HepG2 (cell line): ENCODE data around the gene ZBTB46. TPM values are rescaled to one million over a fixed set of nuclear protein-coding genes. Genes with fewer than 3 reads are reported as not detected.
A peak's percentile ranks its signal among the peaks of the same experiment; 100 is the strongest.

ENCODE experiments used
- ASH2L ChIP-seq: fragments of 300-600, 200-600 bp; sonication (generic); IDR thresholded peaks from 2 replicates; pipeline ENCODE4 v1.7.0; 2017; ENCODE audit warnings: low read depth, mild to moderate bottlenecking, moderate library complexity, mixed read lengths, low read length; ENCODE audit not compliant: insufficient read length
- BHLHE40 ChIP-seq: IDR thresholded peaks from 2 replicates; pipeline ENCODE4 v1.6.1; 2011; ENCODE audit warnings: low read length, improper control_type of control experiment
- GATAD2A ChIP-seq: IDR thresholded peaks from 2 replicates; pipeline ENCODE4 v1.6.1; 2016
- ZBTB38 ChIP-seq: sonication (generic); formaldehyde crosslinking; IDR thresholded peaks from 2 replicates; pipeline ENCODE4 v1.5.1; 2020; ENCODE audit warnings: mild to moderate bottlenecking, missing genetic modification reagents
- ZNF296 ChIP-seq: sonication (generic); formaldehyde crosslinking; conservative IDR thresholded peaks from 2 replicates; pipeline ENCODE4 v1.5.0; 2020; ENCODE audit warnings: mild to moderate bottlenecking, missing genetic modification reagents
- ZNF33B ChIP-seq: sonication (generic); formaldehyde crosslinking; IDR thresholded peaks from 2 replicates; pipeline ENCODE4 v1.5.1; 2020; ENCODE audit warnings: mild to moderate bottlenecking, missing genetic modification reagents
- ZNF382 ChIP-seq: sonication (generic); formaldehyde crosslinking; IDR thresholded peaks from 2 replicates; pipeline ENCODE4 v1.5.0; 2020; ENCODE audit warnings: missing genetic modification reagents, mild to moderate bottlenecking, borderline replicate concordance
- ZNF572 ChIP-seq: sonication (generic); formaldehyde crosslinking; IDR thresholded peaks from 2 replicates; pipeline ENCODE4 v1.5.1; 2020; ENCODE audit warnings: mild to moderate bottlenecking, missing genetic modification reagents
- ZSCAN9 ChIP-seq: IDR thresholded peaks from 2 replicates; pipeline ENCODE4 v1.6.1; 2016; ENCODE audit warnings: borderline replicate concordance
- polyA plus RNA-seq, 8 experiments: library from polyadenylated mRNA; depleted of rRNA in 3 of 8; stranded (reverse) in 7 of 8; unstranded in 1 of 8; fragments of >200 nt; fragmentation: Illumina TruSeq in 4 of 8; extraction: Trizol in 4 of 8; gene quantifications; 2 replicates each; pipeline versions ENCODE4 v1.2.1 to v1.2.3, GENCODE V29; 2011 to 2016; ENCODE audit warnings: low read depth in 4 of 8, missing spikeins in 1 of 8, mixed read lengths in 1 of 8; ENCODE audit not compliant: insufficient read depth in 1 of 8
- total RNA-seq, 5 experiments: library from RNA; depleted of rRNA; stranded (reverse); fragments of >200 nt; fragmentation: Illumina TruSeq; extraction: Trizol; gene quantifications; 2 replicates each; pipeline ENCODE4 v1.2.3, GENCODE V29; 2016; ENCODE audit warnings: low read depth in 1 of 5
- TF ChIP-seq, protein P1 (sequence below): sonication (generic); formaldehyde crosslinking; conservative IDR thresholded peaks from 2 replicates; pipeline ENCODE4 v1.4.0; 2020; ENCODE audit warnings: missing genetic modification reagents
- TF ChIP-seq, protein P2 (sequence below): sonication (generic); formaldehyde crosslinking; IDR thresholded peaks from 2 replicates; pipeline ENCODE4 v1.5.0; 2020; ENCODE audit warnings: mild to moderate bottlenecking, missing genetic modification reagents, borderline replicate concordance
- TF ChIP-seq, protein P3 (sequence below): sonication (generic); formaldehyde crosslinking; IDR thresholded peaks from 2 replicates; pipeline ENCODE4 v1.4.0; 2020; ENCODE audit warnings: low read depth, missing genetic modification reagents

Gene ZBTB46
- total and polyA plus RNA-seq, 2 of the 13 experiments (the other 11 are each of a cell fraction or from before 2014, with no cell fraction given) = 1.6 to 13.5 TPM

DNA sequence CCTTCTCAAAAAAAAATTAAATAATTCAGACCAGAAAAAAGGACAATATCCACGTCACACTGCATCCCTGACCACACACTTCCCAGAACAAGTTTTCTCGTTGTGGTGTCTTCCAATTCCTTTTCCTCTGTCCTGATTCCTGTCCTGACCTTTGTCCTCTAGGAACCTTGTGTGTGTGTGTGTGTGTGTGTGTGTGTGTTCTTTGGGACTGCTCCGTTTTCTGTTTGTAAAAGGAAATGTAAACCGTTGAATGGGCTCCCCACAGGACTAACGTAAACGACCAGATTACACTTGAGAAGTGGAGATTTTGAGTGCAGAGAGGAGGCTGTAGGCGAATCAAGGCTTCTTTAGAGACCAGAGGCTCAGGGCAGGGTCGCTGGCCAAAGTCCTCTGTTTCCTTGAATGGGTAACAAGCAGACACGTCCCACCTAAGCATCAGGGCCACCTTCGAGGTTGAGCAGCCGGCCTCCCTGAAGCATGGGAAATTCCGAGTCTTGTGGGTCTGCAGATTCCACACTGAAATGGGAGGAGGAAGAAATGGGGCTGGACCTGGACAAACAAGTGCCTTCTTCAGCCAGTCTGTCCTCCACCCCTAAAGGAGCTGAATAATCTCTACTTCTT, 7.3 kb downstream of the ZBTB46 start (continued):
- TF ChIP-seq ZNF33B (CRISPR knock-in tag) (no peak), ZNF296 (no peak), ZSCAN9 (CRISPR knock-in tag) (no peak), BHLHE40 (no peak), ZNF382 (no peak), ZBTB38 (CRISPR knock-in tag) (no peak), ASH2L (no peak), GATAD2A (peak; percentile 64), ZNF572 (CRISPR knock-in tag) (no peak)
- TF ChIP-seq, protein P1, sequence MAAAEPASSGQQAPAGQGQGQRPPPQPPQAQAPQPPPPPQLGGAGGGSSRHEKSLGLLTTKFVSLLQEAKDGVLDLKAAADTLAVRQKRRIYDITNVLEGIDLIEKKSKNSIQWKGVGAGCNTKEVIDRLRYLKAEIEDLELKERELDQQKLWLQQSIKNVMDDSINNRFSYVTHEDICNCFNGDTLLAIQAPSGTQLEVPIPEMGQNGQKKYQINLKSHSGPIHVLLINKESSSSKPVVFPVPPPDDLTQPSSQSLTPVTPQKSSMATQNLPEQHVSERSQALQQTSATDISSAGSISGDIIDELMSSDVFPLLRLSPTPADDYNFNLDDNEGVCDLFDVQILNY (CRISPR knock-in tag) = no peak
- TF ChIP-seq, protein P2, sequence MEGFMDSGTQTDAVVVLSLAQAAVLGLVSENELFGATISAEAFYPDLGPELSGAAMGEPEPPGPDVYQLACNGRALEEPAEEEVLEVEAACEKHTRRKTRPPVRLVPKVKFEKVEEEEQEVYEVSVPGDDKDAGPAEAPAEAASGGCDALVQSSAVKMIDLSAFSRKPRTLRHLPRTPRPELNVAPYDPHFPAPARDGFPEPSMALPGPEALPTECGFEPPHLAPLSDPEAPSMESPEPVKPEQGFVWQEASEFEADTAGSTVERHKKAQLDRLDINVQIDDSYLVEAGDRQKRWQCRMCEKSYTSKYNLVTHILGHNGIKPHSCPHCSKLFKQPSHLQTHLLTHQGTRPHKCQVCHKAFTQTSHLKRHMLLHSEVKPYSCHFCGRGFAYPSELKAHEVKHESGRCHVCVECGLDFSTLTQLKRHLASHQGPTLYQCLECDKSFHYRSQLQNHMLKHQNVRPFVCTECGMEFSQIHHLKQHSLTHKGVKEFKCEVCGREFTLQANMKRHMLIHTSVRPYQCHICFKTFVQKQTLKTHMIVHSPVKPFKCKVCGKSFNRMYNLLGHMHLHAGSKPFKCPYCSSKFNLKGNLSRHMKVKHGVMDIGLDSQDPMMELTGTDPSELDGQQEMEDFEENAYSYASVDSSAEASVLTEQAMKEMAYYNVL (CRISPR knock-in tag) = 0 out of 2 replicates have a peak, but pooled peaks have one; percentile 49
- TF ChIP-seq, protein P3, sequence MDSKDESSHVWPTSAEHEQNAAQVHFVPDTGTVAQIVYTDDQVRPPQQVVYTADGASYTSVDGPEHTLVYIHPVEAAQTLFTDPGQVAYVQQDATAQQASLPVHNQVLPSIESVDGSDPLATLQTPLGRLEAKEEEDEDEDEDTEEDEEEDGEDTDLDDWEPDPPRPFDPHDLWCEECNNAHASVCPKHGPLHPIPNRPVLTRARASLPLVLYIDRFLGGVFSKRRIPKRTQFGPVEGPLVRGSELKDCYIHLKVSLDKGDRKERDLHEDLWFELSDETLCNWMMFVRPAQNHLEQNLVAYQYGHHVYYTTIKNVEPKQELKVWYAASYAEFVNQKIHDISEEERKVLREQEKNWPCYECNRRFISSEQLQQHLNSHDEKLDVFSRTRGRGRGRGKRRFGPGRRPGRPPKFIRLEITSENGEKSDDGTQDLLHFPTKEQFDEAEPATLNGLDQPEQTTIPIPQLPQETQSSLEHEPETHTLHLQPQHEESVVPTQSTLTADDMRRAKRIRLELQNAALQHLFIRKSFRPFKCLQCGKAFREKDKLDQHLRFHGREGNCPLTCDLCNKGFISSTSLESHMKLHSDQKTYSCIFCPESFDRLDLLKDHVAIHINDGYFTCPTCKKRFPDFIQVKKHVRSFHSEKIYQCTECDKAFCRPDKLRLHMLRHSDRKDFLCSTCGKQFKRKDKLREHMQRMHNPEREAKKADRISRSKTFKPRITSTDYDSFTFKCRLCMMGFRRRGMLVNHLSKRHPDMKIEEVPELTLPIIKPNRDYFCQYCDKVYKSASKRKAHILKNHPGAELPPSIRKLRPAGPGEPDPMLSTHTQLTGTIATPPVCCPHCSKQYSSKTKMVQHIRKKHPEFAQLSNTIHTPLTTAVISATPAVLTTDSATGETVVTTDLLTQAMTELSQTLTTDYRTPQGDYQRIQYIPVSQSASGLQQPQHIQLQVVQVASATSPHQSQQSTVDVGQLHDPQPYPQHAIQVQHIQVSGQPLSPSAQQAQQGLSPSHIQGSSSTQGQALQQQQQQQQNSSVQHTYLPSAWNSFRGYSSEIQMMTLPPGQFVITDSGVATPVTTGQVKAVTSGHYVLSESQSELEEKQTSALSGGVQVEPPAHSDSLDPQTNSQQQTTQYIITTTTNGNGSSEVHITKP (CRISPR knock-in tag) = no peak
